ENCODE data around the gene NEXN.

DNA sequence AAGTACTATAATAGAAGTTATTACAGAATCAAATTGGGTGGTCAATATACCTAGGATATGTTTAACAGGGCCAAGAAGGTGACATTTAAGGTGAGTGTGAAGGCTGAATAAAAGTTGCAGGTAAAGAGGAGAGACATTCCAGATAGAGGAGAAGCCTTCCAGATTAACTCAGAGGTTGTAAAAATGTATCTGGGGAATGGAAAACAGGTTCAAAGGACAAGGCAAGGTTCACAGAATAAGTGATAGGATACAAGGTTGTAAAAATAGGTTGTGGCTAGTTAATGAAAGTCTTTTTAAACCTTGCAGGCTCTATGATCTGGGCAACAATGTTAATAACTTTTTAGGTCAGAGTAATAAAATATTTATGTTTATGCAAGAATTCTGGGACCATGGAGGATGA, 50.2 kb downstream of the NEXN start:
- TF ChIP-seq, protein P1, sequence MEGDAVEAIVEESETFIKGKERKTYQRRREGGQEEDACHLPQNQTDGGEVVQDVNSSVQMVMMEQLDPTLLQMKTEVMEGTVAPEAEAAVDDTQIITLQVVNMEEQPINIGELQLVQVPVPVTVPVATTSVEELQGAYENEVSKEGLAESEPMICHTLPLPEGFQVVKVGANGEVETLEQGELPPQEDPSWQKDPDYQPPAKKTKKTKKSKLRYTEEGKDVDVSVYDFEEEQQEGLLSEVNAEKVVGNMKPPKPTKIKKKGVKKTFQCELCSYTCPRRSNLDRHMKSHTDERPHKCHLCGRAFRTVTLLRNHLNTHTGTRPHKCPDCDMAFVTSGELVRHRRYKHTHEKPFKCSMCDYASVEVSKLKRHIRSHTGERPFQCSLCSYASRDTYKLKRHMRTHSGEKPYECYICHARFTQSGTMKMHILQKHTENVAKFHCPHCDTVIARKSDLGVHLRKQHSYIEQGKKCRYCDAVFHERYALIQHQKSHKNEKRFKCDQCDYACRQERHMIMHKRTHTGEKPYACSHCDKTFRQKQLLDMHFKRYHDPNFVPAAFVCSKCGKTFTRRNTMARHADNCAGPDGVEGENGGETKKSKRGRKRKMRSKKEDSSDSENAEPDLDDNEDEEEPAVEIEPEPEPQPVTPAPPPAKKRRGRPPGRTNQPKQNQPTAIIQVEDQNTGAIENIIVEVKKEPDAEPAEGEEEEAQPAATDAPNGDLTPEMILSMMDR (IDR thresholded peaks at IDR 0.05): no peak
- TF ChIP-seq POLR2A (IDR thresholded peaks at IDR 0.05): no peak

Data from right lobe of liver (tissue), 4 donors.